Measurements from ENCODE around the gene RNF13.

The RNF13 gene

DNA sequence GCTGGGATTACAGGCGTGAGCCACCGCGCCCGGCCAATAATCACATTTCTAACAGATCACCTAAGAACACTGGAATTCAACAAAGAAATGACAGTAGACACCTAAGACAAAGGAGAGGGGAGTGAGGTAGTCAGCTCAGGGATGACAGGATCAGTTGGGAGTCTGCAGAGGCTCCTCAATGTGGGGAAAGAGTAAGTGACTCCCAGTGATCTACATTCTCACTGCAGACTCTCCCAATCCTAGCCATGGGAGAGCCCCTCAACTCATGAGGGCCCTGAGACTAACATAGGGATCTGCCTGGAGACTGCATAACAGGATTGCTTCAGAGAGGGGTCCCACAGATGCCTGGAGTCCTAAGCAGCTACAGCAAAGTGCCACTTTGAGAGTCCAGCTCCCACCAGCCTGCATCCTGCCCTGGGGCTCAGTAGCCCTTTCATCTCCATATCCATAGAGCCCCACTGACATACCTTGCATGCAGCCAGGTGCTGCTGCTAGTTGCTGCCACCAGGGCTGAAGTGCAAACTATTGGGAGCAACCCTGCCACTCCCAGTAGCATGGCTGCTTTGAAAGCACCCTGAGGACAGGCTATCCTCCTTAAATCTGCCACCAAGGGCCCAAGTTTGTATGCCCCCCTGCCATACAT, 179.5 kb downstream of the RNF13 start:
- no peak for DNase-seq (ENCODE audit: low spot score)

DNA sequence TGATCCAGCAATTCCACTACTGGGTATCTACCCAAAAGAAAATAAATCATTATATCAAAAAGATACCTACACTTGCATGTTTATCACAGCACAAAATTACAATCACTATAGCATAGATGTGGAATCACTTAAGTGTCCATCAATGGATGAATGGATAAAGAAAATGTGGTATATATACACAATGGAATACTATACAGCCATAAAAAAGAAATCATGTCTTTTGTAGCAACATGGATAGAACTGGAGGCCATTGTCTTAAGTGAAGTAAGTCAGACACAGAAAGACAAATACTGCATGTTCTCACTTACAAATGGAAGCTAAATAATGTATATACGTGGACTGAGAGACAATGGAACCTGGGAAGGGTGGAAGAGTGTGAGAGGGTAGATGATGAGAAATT, 185.9 kb downstream of the RNF13 start:
- no peak for DNase-seq (ENCODE audit: low spot score)

DNA sequence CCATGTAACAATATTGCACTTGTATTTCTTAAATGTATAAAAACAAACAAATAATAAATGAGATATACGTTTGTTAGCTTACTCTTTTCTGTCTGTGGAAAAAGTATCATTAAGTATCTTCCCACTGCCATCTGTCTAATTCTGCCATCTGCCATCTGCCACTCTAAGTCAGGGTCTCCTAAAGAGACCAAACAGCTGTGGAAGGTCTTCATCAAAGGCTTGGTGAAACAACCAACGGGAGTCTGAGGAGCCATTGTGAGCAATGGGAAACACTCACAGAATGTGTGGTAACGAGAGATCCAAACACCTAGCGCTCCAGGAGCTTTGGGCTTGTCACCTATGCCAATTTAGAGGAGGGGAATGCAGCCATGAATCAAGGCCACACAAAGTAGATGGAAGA, 186.4 kb downstream of the RNF13 start:
- DNase-seq (ENCODE audit: low spot score): no peak

DNA sequence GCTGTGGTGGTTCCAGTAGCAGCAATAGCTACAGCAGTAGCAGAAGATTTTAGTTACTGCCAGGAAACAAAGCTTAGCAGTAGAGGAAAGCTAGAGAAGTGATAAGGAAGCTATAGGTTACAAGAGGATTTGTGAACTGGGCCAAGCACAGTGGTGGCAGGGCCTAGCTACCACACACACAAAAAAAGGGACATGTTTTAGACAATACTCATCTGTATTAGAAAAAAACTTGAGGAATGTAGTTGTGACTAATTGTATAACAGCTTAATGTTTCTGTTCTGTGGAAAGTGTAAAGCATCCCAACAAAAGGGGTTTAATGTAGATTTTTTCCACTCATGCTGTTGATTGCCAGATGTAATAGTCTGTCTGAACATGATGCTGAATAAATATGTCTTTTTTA, 187.6 kb downstream of the RNF13 start:
- no peak for DNase-seq (ENCODE audit: low spot score)

DNA sequence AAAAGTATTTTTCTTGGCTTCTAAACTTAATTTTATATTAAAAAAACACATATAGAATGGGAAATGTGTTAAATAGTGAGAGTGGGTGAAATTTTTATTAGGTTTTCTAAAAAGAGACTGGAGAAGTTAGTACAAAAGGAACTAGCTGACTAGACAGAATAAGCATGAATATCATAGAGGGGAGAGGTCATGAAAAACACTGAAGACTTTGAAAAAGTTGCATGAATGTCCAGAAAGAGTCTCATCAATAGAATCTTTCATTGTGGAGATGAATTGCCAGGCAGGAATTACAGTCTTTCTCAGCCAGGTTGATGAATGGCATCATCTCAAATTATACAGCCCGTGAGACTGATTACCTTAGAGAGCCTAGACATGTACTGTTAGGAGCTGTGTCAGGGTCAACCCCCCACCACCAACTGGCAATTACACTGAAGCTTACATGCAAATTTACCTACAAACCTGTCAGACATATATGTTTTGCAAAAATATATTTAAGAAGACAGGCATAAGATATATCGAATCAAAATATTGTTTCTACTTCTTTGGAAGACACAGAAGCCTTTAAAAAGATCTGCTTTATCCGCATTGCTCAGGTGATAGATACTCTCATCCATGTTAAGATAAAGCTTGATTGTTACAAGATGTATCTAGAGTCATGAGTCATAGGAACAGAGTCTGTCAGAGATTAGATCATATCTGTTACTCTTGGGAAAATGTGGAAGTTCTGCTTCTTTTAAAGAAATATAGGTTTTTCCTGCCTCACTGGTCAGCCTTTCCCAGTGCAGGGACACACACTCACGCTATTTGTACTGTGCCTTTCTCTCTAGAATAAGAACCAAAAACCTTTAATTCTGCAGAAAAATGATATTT, 192.5 kb downstream of the RNF13 start:
- DNase-seq (ENCODE audit: low spot score): no peak

DNA sequence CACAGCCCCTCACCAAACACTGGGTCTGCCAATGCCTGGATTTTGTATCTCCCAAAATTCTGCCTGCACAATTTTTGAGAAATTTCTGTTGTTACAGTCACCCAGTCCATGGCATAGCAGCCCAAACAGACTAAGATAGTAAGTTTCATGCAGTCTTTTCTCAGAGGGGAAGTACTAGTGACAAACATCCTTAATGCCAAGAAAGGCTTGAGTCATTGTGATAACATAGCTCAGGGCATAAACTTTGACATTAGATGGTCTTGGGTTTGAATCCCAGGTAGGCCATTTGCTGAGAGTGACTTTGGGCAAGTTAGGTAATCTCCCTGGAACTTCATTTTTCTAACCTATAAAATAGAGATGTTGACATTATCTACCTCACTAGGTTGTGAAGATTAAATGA, 193.8 kb downstream of the RNF13 start:
- DNase-seq (ENCODE audit: low spot score): no peak

All from putamen (tissue), 1 donor.